ENCODE data around the gene ZNF474.
"Not testable (repeated sequence)": the region's sequence is repeated elsewhere in the genome, so short reads cannot be mapped to it uniquely, and the experiment has no call there.

The ZNF474 gene

GRCh38 chr5:122129306-122129705 lies at the start of gene ZNF474:
ZNF474 (plus strand) TSS chr5:122129546; CDS start chr5:122151991, 22,445 bp downstream.
- DNase-seq, result no peak

- DNase-seq, result no peak
Measured at GRCh38 chr5:122081541-122081940, 47.8 kb upstream of the ZNF474 start.

- DNase-seq, result no peak
Measured at GRCh38 chr5:122083535-122083934, 45.8 kb upstream of the ZNF474 start.

- DNase-seq, result no peak
Measured at GRCh38 chr5:122085041-122085440, 44.3 kb upstream of the ZNF474 start.

- no peak for DNase-seq
Measured at GRCh38 chr5:122089096-122090013, 40.0 kb upstream of the ZNF474 start.

GRCh38 chr5:122091936-122092600 lies 37.3 kb upstream of the ZNF474 start:
- DNase-seq, result no peak

GRCh38 chr5:122093415-122094180 lies 35.7 kb upstream of the ZNF474 start:
- no peak for DNase-seq

GRCh38 chr5:122094251-122094650 lies 35.1 kb upstream of the ZNF474 start:
- DNase-seq, result not testable (repeated sequence)

GRCh38 chr5:122095158-122095557 lies 34.2 kb upstream of the ZNF474 start:
- no peak for DNase-seq

- no peak for DNase-seq
Measured at GRCh38 chr5:122097391-122097790, 32.0 kb upstream of the ZNF474 start.

GRCh38 chr5:122099060-122099790 lies 30.1 kb upstream of the ZNF474 start:
- DNase-seq, result no peak

- no peak for DNase-seq
Measured at GRCh38 chr5:122101636-122102285, 27.6 kb upstream of the ZNF474 start.

GRCh38 chr5:122102825-122103224 lies 26.5 kb upstream of the ZNF474 start:
- DNase-seq, result no peak

- DNase-seq, result no peak
Measured at GRCh38 chr5:122105909-122106308, 23.4 kb upstream of the ZNF474 start.

GRCh38 chr5:122107016-122107415 lies 22.3 kb upstream of the ZNF474 start:
- no peak for DNase-seq

- DNase-seq, result no peak
Measured at GRCh38 chr5:122110987-122111386, 18.4 kb upstream of the ZNF474 start.

GRCh38 chr5:122111460-122111859 lies 17.9 kb upstream of the ZNF474 start:
- no peak for DNase-seq

GRCh38 chr5:122112063-122112462 lies 17.3 kb upstream of the ZNF474 start:
- DNase-seq, result no peak

- DNase-seq, result no peak
Measured at GRCh38 chr5:122112733-122113558, 16.4 kb upstream of the ZNF474 start.

GRCh38 chr5:122114501-122114900 lies 14.8 kb upstream of the ZNF474 start:
- no peak for DNase-seq

- no peak for DNase-seq
Measured at GRCh38 chr5:122118356-122118948, 10.9 kb upstream of the ZNF474 start.
